ENCODE data around the gene FAT1. TPM values are rescaled to one million over a fixed set of nuclear protein-coding genes. Genes with fewer than 3 reads are reported as not detected.

FAT1 gene
- total RNA-seq, 3 donors from 2014 or later, result 0.45 to 0.90 (median 0.73) TPM

DNA sequence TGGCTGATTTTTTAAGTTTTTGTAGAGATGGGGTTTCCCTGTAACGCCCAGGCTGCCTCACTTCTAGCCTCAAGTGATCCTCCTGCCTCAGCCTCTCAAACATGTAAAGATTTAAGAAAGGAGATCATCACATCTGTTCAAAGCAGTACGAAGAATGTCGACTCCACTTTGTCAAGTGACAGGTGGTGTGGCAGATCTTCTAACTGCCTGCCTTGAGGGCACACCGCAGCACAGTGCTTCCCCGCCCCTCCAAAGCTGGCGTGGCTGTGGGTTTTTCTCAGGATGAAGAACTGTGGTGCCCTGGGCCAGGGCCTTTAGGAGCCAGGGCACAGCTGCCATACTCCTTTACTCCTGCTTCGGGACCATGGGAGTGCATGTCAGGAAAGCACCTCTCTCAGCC lies 125.0 kb downstream of the FAT1 start:
- no peak for ATAC-seq
- DNase-seq, result no peak

DNA sequence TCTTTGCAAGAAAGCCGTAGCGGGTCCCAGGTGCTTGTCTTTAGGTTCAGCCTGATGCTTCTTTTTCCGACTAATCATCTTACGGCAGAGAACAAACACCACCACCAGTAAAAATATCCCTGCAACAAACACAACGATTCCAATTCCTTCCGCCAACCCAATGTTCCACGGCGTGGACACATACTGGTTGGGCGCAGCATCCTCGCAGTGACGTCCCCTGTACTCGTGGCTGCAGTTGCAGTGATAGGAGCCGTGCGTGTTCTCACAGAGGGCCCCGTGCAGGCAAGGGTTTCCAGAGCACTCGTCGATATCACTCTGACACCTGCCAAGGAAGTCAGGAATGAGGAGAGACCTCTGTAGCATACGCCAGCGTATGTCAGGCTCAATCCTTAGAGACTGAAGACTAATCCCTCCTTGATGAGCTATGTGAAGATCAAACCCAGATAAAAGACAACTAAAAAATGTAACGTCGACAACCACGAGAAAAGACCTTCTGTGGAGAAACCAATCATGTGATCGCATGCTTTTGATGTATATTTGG lies 126.7 kb downstream of the FAT1 start:
- ATAC-seq (no peak), DNase-seq (no peak)
- H3K4me1 Mint-ChIP-seq (ENCODE audit: low read depth), result no peaks in the 10 kb centered on the region
- no peaks in the 10 kb centered on the region for H3K27me3 Mint-ChIP-seq (ENCODE audit: low read depth)
- H3K36me3 Mint-ChIP-seq (ENCODE audit: insufficient read depth), result no peaks in the 10 kb centered on the region
- H3K9me3 Mint-ChIP-seq, result no peaks in the 10 kb centered on the region
- H3K4me3 Mint-ChIP-seq, result no peak overlapping the region

More for the DNA sequence above, 125.0 kb downstream of the FAT1 start:
- H3K9me3 Mint-ChIP-seq, result no peaks in the 10 kb centered on the region
- no peak overlapping the region for H3K4me3 Mint-ChIP-seq
- no peaks in the 10 kb centered on the region for H3K4me1 Mint-ChIP-seq (ENCODE audit: low read depth)
- no peaks in the 10 kb centered on the region for H3K27me3 Mint-ChIP-seq (ENCODE audit: low read depth)
- no peaks in the 10 kb centered on the region for H3K36me3 Mint-ChIP-seq (ENCODE audit: insufficient read depth)

DNA sequence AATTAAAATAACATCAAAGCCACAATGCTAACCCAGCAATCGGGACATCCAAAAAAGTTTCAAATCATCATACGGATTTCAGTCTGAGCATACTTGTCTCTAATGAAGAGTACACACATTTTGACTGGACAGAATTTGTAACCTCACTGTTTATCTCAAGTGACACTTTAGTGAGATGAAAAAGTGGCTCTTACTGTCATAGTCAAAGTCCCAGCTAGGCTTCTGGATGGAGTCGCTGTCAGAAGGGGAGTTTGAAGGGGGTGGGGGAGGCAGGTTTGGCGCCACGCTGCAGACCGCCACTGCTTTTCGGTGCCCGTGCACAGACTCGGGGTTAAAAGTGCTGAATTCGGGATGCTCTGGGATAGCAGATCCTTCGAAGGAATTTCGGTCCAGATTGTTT lies 127.3 kb downstream of the FAT1 start:
- no peak overlapping the region for H3K4me3 Mint-ChIP-seq
- H3K4me1 Mint-ChIP-seq (ENCODE audit: low read depth), result no peaks in the 10 kb centered on the region
- no peaks in the 10 kb centered on the region for H3K27me3 Mint-ChIP-seq (ENCODE audit: low read depth)
- no peaks in the 10 kb centered on the region for H3K9me3 Mint-ChIP-seq
- ATAC-seq (no peak), DNase-seq (no peak)
- no peaks in the 10 kb centered on the region for H3K36me3 Mint-ChIP-seq (ENCODE audit: insufficient read depth)

DNA sequence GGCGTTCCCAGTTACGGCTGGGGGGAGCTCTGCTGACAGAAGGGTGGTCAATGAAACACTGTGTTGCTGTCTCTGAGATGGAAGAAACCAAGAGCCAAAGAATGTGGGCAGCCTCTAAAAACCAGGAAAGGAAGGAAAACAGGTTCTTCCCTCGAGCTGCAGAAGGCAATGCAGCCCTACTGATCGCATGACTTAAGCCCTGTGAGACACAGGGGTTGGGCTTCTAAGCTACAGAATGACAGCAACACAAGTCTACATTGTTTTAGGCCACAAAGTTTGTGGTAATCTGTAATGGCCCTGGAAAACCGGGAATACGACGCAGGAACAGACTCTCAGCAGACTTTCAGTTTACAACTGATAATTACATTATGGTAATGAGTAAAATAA lies 130.1 kb downstream of the FAT1 start:
- H3K4me1 Mint-ChIP-seq (ENCODE audit: low read depth), result no peaks in the 10 kb centered on the region
- H3K27me3 Mint-ChIP-seq (ENCODE audit: low read depth), result no peaks in the 10 kb centered on the region
- no peaks in the 10 kb centered on the region for H3K36me3 Mint-ChIP-seq (ENCODE audit: insufficient read depth)
- H3K4me3 Mint-ChIP-seq, result no peak overlapping the region
- H3K9me3 Mint-ChIP-seq, result no peaks in the 10 kb centered on the region
- ATAC-seq (no peak), DNase-seq (no peak)

DNA sequence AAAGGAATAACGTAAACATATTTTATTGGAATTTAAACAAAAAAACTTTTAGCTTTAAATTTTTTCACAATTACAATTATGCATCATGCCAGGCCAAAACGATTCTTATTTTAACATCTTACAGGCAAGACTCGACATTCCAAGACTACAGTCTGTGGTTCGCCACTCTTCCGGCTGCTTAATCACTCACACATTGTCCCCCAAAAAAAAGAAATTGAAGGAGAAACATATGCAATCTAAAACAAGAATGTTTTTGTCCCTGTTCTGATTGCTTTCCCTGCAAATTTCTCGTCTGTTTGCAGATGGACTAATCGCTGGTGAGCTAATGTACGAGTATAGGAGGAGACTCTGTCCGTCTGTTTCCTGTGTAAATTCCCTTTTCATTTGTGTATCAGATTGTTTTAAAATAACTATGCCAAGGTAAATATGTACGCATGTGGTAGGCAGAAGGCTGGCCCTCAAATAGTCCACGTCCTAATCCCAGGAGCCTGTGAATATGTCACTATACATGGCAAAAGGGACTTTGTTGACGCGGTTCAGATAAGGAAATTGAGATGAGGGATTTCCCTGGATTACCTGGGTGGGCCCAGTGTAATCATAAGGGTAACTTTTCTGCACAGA lies 130.6 kb downstream of the FAT1 start:
- no peak for DNase-seq
- no peak overlapping the region for H3K4me3 Mint-ChIP-seq
- H3K27me3 Mint-ChIP-seq (ENCODE audit: low read depth), result no peaks in the 10 kb centered on the region
- H3K4me1 Mint-ChIP-seq (ENCODE audit: low read depth), result no peaks in the 10 kb centered on the region
- no peaks in the 10 kb centered on the region for H3K36me3 Mint-ChIP-seq (ENCODE audit: insufficient read depth)
- no peak for ATAC-seq
- H3K9me3 Mint-ChIP-seq, result no peaks in the 10 kb centered on the region

DNA sequence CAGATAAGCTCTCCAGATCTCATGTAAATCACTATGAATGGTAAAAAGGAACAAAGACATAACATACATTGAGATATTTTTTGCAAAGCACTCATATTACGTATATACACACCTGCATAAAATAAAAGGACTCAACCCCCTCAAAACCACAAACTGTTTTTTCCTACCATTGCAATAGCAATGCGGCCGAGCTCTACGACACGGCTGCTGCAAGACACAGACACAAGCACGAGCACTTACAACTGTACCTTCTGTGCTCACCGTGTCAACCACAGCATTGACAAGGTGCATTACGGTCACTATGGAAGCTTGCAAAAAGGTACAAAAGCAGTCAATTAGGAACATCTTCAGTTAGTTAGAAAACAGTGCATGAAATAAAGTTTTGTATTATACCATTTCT lies 131.2 kb downstream of the FAT1 start:
- no peaks in the 10 kb centered on the region for H3K9me3 Mint-ChIP-seq

DNA sequence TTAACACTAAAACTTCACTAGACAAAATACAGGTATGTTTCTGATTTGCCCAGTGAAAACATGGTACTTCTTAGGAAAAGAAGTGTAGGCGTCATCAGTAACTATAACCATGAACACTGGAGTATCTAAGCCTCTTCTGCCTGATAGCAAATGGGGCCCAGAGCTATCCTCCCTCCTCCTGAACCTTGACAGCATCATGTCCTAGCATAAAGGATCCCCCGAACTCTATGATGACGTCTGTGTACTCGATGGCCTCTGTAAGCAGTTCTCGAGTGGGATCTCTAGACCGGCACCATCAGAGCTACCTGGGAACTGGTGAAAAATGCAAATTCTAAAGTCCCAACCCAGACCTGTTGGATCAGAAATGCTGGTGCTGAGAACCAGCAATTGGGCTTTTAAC lies 132.0 kb downstream of the FAT1 start:
- no peaks in the 10 kb centered on the region for H3K4me1 Mint-ChIP-seq (ENCODE audit: low read depth)
- no peak overlapping the region for H3K4me3 Mint-ChIP-seq
- ATAC-seq, result no peak
- H3K36me3 Mint-ChIP-seq (ENCODE audit: insufficient read depth), result no peaks in the 10 kb centered on the region
- H3K27me3 Mint-ChIP-seq (ENCODE audit: low read depth), result no peaks in the 10 kb centered on the region
- no peaks in the 10 kb centered on the region for H3K9me3 Mint-ChIP-seq
- no peak for DNase-seq

More for the DNA sequence above, 131.2 kb downstream of the FAT1 start:
- H3K4me1 Mint-ChIP-seq (ENCODE audit: low read depth), result no peaks in the 10 kb centered on the region
- no peak overlapping the region for H3K4me3 Mint-ChIP-seq
- ATAC-seq (no peak), DNase-seq (no peak)
- no peaks in the 10 kb centered on the region for H3K36me3 Mint-ChIP-seq (ENCODE audit: insufficient read depth)
- H3K27me3 Mint-ChIP-seq (ENCODE audit: low read depth), result no peaks in the 10 kb centered on the region

DNA sequence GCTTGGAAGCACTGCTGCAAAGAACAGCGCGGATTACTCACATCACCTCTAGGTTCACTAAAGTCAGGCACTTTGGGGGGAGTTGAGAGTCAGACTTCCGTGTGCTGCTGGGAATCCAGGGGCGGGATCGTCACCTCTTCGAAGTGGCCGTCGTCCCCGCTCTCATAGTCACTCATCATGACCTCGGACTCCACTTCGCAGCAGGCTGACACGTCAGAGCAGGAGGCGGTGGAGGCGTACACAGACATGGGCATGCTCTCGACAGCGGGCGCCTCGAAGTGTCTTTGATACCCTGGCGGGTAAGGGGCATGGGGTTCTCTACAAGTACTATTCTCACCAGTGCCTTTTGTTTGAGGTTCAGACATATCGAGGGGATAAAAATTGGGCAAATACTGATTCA lies 135.2 kb downstream of the FAT1 start:
- Mint-ChIP-seq H3K36me3 (ENCODE audit: insufficient read depth) (no peaks in the 10 kb centered on the region), H3K27me3 (ENCODE audit: low read depth) (no peaks in the 10 kb centered on the region), H3K4me1 (ENCODE audit: low read depth) (no peaks in the 10 kb centered on the region), H3K9me3 (no peaks in the 10 kb centered on the region), H3K4me3 (no peak overlapping the region)
- ATAC-seq (no peak), DNase-seq (no peak)

DNA sequence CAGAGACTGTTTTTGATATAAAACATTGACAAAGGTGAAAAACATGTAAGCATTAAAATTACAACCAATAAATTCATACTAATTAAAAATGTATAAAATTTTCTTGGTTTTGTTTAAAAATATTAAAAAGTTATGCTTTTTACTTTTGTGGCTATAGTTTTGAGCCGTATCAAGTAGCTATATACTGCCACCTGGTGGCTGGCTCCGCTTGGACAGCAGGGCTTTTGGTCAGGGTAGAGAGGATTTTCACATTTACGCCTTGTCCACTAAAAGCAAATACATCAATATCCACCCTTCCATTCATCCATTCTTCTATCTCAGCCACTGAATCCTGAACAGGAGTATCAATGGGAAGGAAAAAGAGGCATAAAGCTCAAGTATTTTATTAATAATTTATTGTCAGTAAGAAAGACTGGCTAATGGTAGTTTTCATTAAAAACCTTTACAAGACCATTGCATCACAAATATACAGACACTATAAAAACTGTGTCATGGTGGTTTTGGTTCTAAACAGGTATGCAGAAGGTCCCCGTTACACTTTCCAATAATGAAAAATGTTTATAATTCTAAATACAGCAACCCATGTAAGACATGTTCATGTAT lies 136.1 kb downstream of the FAT1 start:
- Mint-ChIP-seq H3K4me3 (no peak overlapping the region), H3K27me3 (ENCODE audit: low read depth) (no peaks in the 10 kb centered on the region), H3K4me1 (ENCODE audit: low read depth) (no peaks in the 10 kb centered on the region), H3K36me3 (ENCODE audit: insufficient read depth) (no peaks in the 10 kb centered on the region), H3K9me3 (no peaks in the 10 kb centered on the region)
- DNase-seq (peak; percentile 45), ATAC-seq (no peak)

DNA sequence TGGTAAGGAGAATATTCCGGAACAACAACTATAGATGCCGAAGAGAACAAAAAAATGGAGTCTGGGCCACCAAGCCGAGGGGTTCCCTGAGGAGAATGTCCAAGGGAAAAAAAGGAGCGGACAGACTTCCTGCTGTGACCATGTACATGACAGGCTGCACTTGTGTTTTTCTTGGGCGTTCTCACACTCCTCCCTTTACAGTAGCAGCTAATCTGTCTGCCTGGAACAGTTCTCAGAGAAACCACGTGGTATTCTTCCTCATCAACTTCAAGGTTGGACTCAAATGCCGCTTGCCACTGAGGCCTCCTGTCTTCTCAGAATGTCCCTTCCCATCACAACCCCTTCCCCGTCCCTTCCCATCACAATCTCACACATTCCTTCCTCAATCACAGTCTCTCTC lies 137.5 kb downstream of the FAT1 start:
- H3K9me3 Mint-ChIP-seq, result no peaks in the 10 kb centered on the region

DNA sequence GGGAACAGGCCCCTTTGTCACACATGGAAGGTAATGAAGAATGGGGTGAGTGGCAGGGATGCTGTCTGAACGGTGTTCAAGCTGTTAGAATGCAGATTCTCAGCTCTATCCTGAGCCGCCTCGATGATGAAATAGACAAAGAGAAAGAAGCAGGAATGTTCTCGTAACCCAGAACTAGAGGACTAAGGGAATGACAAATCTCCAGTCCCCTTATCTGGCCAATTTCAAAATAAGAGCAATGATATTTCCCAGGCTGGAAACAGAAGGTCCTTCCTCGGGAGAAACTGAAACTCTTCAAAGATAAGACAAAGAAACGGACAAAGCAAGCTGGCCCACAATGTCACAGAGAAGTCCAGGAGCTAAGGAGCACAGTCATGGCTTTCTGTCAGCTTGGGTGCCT lies 138.7 kb downstream of the FAT1 start:
- Mint-ChIP-seq H3K4me3 (no peak overlapping the region), H3K9me3 (no peaks in the 10 kb centered on the region), H3K4me1 (ENCODE audit: low read depth) (no peaks in the 10 kb centered on the region), H3K27me3 (ENCODE audit: low read depth) (no peaks in the 10 kb centered on the region), H3K36me3 (ENCODE audit: insufficient read depth) (no peaks in the 10 kb centered on the region)
- ATAC-seq (no peak), DNase-seq (no peak)

More for the DNA sequence above, 137.5 kb downstream of the FAT1 start:
- ATAC-seq (no peak), DNase-seq (no peak)
- Mint-ChIP-seq H3K27me3 (ENCODE audit: low read depth) (no peaks in the 10 kb centered on the region), H3K36me3 (ENCODE audit: insufficient read depth) (no peaks in the 10 kb centered on the region), H3K4me1 (ENCODE audit: low read depth) (no peaks in the 10 kb centered on the region), H3K4me3 (no peak overlapping the region)

DNA sequence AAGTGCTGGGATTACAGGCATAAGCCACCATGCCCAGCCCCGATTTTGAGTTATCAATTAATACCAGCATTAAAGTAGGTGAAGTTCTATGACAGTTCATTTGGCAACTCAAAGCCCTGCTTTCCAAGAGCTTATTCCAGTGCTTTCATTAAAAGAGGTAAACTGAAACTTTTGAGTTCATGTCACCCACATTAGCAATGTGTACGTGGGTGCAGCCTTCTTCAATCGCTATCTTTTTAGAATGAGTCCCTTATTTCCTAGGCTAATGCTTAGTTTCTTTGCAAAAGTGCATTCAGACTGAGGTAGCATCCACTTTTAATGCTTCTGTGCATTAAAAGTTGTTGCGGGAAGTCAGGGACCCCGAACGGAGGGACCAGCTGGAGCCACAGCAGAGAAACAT lies 142.2 kb downstream of the FAT1 start:
- Mint-ChIP-seq H3K4me1 (ENCODE audit: low read depth) (no peaks in the 10 kb centered on the region), H3K27me3 (ENCODE audit: low read depth) (no peaks in the 10 kb centered on the region), H3K4me3 (no peak overlapping the region), H3K36me3 (ENCODE audit: insufficient read depth) (no peaks in the 10 kb centered on the region), H3K9me3 (no peaks in the 10 kb centered on the region)
- ATAC-seq (no peak), DNase-seq (no peak)

DNA sequence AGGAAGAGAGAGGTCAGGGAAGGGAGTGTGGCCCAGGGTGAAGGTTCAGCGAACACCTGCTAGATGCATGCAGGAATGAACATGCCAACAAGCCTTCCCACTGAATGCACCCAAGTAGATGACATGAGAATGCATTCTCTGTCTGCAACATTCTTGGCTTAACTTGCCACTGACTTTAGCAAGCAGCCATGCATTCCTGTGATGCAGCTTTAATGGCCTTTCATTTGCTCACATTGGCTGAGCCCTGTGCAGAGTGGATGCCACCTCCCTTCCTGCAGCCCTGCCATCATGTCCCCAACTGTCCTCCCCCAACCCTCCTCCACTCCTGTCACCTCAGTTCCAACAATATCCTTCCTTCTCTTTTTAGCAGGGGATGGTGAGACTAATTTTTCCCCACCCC lies 143.0 kb downstream of the FAT1 start:
- H3K9me3 Mint-ChIP-seq, result no peaks in the 10 kb centered on the region
- H3K4me1 Mint-ChIP-seq (ENCODE audit: low read depth), result no peaks in the 10 kb centered on the region
- ATAC-seq (no peak), DNase-seq (no peak)
- no peak overlapping the region for H3K4me3 Mint-ChIP-seq
- H3K27me3 Mint-ChIP-seq (ENCODE audit: low read depth), result no peaks in the 10 kb centered on the region
- H3K36me3 Mint-ChIP-seq (ENCODE audit: insufficient read depth), result no peaks in the 10 kb centered on the region

DNA sequence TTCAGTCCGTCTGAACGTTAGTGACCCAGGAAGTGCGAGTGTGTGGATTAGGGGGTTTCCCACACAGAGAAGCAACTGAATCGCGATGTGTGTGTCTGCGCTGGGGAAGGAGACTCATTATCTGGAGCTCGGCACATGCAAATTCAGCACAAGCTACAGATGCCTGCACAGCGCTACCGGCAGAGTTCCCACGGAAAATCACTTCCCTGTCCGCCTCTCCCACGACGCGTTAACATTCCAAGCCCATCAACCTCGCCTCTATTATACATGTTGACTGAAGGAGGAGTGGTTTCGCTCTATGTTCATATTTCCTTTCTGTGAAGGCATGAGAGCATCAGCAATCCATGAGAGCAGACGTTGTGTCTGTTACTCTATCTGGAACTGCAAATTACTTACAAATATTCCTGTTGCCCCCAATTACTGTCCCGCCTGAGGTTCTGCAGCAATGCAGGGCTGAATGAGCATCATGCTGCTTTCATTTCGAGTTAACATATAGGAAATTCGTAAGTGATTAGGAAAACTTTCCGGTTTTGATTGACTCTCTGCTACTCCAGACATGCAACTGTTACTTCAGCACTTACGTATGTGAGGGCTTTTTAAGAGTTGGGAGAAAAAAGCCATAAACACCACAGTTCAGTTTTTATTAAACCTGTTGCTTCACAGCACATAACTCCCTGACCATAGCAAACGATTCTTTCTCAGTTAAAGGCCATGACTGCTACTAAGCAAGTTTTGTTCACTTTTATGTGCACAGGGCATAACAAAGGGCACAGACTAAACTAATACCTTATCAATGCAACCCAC lies 153.3 kb downstream of the FAT1 start:
- peaks cover 2% of the 10 kb centered on the region for H3K27me3 Mint-ChIP-seq (ENCODE audit: low read depth)
- no peak for ATAC-seq
- H3K9me3 Mint-ChIP-seq, result no peaks in the 10 kb centered on the region
- H3K4me1 Mint-ChIP-seq (ENCODE audit: low read depth), result no peaks in the 10 kb centered on the region
- no peaks in the 10 kb centered on the region for H3K36me3 Mint-ChIP-seq (ENCODE audit: insufficient read depth)
- no peak overlapping the region for H3K4me3 Mint-ChIP-seq
- DNase-seq, result no peak
